ENCODE measurements around the gene ANKRD35. TPM values are rescaled to one million over a fixed set of nuclear protein-coding genes. Genes with fewer than 3 reads are reported as not detected.

Gene ANKRD35
- total and polyA plus RNA-seq, 2 of the 8 experiments (the other 6 are each of a cell fraction or from before 2014, with no cell fraction given), result 1.6 to 3.0 TPM

DNA sequence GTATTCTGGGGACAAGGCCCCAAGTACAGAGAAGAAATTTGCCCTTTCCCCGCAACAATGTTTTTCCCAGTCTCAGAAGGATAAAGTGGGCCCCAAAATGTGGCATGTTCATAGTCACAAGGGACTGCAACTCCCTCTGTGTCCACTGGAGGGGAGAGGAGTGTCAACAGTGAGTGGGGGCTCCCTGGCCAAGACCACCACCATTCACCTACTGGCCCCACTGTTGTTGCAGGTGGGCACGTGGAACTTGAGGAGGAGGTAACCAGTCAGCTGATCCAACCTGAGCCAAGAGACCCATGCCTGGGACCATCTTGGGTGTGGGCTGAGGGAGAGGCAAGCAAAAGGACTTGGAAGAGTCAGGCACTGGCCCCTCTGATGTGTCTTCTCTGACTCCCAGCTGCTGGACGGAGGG lies 39.5 kb downstream of the ANKRD35 start (continued):
- TF ChIP-seq, protein P1, sequence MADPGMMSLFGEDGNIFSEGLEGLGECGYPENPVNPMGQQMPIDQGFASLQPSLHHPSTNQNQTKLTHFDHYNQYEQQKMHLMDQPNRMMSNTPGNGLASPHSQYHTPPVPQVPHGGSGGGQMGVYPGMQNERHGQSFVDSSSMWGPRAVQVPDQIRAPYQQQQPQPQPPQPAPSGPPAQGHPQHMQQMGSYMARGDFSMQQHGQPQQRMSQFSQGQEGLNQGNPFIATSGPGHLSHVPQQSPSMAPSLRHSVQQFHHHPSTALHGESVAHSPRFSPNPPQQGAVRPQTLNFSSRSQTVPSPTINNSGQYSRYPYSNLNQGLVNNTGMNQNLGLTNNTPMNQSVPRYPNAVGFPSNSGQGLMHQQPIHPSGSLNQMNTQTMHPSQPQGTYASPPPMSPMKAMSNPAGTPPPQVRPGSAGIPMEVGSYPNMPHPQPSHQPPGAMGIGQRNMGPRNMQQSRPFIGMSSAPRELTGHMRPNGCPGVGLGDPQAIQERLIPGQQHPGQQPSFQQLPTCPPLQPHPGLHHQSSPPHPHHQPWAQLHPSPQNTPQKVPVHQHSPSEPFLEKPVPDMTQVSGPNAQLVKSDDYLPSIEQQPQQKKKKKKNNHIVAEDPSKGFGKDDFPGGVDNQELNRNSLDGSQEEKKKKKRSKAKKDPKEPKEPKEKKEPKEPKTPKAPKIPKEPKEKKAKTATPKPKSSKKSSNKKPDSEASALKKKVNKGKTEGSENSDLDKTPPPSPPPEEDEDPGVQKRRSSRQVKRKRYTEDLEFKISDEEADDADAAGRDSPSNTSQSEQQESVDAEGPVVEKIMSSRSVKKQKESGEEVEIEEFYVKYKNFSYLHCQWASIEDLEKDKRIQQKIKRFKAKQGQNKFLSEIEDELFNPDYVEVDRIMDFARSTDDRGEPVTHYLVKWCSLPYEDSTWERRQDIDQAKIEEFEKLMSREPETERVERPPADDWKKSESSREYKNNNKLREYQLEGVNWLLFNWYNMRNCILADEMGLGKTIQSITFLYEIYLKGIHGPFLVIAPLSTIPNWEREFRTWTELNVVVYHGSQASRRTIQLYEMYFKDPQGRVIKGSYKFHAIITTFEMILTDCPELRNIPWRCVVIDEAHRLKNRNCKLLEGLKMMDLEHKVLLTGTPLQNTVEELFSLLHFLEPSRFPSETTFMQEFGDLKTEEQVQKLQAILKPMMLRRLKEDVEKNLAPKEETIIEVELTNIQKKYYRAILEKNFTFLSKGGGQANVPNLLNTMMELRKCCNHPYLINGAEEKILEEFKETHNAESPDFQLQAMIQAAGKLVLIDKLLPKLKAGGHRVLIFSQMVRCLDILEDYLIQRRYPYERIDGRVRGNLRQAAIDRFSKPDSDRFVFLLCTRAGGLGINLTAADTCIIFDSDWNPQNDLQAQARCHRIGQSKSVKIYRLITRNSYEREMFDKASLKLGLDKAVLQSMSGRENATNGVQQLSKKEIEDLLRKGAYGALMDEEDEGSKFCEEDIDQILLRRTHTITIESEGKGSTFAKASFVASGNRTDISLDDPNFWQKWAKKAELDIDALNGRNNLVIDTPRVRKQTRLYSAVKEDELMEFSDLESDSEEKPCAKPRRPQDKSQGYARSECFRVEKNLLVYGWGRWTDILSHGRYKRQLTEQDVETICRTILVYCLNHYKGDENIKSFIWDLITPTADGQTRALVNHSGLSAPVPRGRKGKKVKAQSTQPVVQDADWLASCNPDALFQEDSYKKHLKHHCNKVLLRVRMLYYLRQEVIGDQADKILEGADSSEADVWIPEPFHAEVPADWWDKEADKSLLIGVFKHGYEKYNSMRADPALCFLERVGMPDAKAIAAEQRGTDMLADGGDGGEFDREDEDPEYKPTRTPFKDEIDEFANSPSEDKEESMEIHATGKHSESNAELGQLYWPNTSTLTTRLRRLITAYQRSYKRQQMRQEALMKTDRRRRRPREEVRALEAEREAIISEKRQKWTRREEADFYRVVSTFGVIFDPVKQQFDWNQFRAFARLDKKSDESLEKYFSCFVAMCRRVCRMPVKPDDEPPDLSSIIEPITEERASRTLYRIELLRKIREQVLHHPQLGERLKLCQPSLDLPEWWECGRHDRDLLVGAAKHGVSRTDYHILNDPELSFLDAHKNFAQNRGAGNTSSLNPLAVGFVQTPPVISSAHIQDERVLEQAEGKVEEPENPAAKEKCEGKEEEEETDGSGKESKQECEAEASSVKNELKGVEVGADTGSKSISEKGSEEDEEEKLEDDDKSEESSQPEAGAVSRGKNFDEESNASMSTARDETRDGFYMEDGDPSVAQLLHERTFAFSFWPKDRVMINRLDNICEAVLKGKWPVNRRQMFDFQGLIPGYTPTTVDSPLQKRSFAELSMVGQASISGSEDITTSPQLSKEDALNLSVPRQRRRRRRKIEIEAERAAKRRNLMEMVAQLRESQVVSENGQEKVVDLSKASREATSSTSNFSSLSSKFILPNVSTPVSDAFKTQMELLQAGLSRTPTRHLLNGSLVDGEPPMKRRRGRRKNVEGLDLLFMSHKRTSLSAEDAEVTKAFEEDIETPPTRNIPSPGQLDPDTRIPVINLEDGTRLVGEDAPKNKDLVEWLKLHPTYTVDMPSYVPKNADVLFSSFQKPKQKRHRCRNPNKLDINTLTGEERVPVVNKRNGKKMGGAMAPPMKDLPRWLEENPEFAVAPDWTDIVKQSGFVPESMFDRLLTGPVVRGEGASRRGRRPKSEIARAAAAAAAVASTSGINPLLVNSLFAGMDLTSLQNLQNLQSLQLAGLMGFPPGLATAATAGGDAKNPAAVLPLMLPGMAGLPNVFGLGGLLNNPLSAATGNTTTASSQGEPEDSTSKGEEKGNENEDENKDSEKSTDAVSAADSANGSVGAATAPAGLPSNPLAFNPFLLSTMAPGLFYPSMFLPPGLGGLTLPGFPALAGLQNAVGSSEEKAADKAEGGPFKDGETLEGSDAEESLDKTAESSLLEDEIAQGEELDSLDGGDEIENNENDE (IDR thresholded peaks at IDR 0.05; ENCODE audit: insufficient replicate concordance, low read length), result no peak
- no peak for TF ChIP-seq TEAD4 (IDR thresholded peaks at IDR 0.05; ENCODE audit: low read depth, low read length)
- peak; percentile 63 to 69 for TF ChIP-seq RAD21 (IDR thresholded peaks at IDR 0.05 in 1 of 2, conservative IDR thresholded peaks at IDR 0.05 in 1 of 2; ENCODE audit: low read depth in 2 of 2, low read length in 2 of 2)
- 0 out of 2 replicates have a peak, but pooled peaks have one; percentile 19 for TF ChIP-seq CHD2 (IDR thresholded peaks at IDR 0.05; ENCODE audit: low read length)
- TF ChIP-seq, protein P2, sequence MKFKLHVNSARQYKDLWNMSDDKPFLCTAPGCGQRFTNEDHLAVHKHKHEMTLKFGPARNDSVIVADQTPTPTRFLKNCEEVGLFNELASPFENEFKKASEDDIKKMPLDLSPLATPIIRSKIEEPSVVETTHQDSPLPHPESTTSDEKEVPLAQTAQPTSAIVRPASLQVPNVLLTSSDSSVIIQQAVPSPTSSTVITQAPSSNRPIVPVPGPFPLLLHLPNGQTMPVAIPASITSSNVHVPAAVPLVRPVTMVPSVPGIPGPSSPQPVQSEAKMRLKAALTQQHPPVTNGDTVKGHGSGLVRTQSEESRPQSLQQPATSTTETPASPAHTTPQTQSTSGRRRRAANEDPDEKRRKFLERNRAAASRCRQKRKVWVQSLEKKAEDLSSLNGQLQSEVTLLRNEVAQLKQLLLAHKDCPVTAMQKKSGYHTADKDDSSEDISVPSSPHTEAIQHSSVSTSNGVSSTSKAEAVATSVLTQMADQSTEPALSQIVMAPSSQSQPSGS (IDR thresholded peaks at IDR 0.05; ENCODE audit: low read length), result no peak

Measured in H1 (cell line).